Testis (tissue), 2 donors: ENCODE measurements around the gene KRTAP4-16.

ENCODE experiments used
- CTCF ChIP-seq, 3 experiments: fragments of 450-650 bp in 2 of 3; fragments of 200-600 bp in 1 of 3; sonication (generic) in 1 of 3; IDR thresholded peaks; one replicate each; pipeline ENCODE4 v1.5.1; 2016 to 2019; ENCODE audit warnings: antibody characterized with exemption in 3 of 3, mild to moderate bottlenecking in 2 of 3, moderate library complexity in 1 of 3
- POLR2A ChIP-seq: fragments of 450-650 bp; IDR thresholded peaks from one replicate; pipeline ENCODE4 v1.6.1; 2017; ENCODE audit warnings: antibody characterized with exemption, mild to moderate bottlenecking, moderate library complexity

GRCh38 chr17:41125064-41125463 lies 23.1 kb upstream of the KRTAP4-16 start:
- no peak for TF ChIP-seq CTCF (IDR thresholded peaks at IDR 0.05)
- TF ChIP-seq POLR2A: no peak
